Lower lobe of right lung (tissue), 2 donors: ENCODE measurements around the gene FAM78B. TPM values are rescaled to one million over a fixed set of nuclear protein-coding genes. Genes with fewer than 3 reads are reported as not detected.

Source experiments
- ATAC-seq, 2 donors: fragments of 200-7000 bp; cut with Tn5 transposase; one replicate each; pipeline ENCODE4 v1.9.1; 2020 to 2022; ENCODE audit warnings: mild to moderate bottlenecking in 2 of 2, moderate library complexity in 2 of 2
- DNase-seq: peaks from one replicate; pipeline ENCODE4 v3.0.0-alpha.2; 2020
- H3K27ac ChIP-seq: fragments of 200-600 bp; one replicate; pipeline ENCODE4 v1.8.0; 2022
- H3K27me3 ChIP-seq: fragments of 200-600 bp; one replicate; pipeline ENCODE4 v1.8.0; 2022; ENCODE audit warnings: low read depth
- H3K36me3 ChIP-seq: fragments of 200-600 bp; one replicate; pipeline ENCODE4 v1.8.0; 2022; ENCODE audit warnings: mild to moderate bottlenecking
- H3K4me1 ChIP-seq: fragments of 200-600 bp; one replicate; pipeline ENCODE4 v1.8.0; 2022
- H3K4me3 ChIP-seq: fragments of 200-600 bp; one replicate; pipeline ENCODE4 v1.8.0; 2022; ENCODE audit warnings: mild to moderate bottlenecking
- H3K9me3 ChIP-seq: fragments of 200-600 bp; one replicate; pipeline ENCODE4 v1.8.0; 2022
- CTCF ChIP-seq: fragments of 200-600 bp; IDR thresholded peaks from one replicate; pipeline ENCODE4 v1.8.0; 2022; ENCODE audit warnings: antibody characterized with exemption, mild to moderate bottlenecking
- intact Hi-C: fragments of 100-400 bp; cut with DNase I; formaldehyde crosslinking; loops from one replicate; pipeline ENCODE4 v1.11.0; 2022
- total RNA-seq: library from RNA; stranded (reverse); fragmentation: NEBNext Ultra II Directional; extraction: Animal tissue kit (Norgen Biotek cat#: 25700); gene quantifications from one replicate; pipeline ENCODE4 v1.2.1, GENCODE V29; 2021
- donor health status: DM: no; HTN: yes; CAD: no; lungs with severe emphysema.

Gene FAM78B
- total RNA-seq, 1 donor from 2014 or later, result 0.95 TPM

- Histone ChIP-seq H3K4me1 (peaks cover 12% of the 10 kb centered on the region), H3K27me3 (peaks cover 3% of the 10 kb centered on the region), H3K4me3 (no peak overlapping the region), H3K9me3 (no peaks in the 10 kb centered on the region), H3K36me3 (no peaks in the 10 kb centered on the region), H3K27ac (no peak overlapping the region)
- TF ChIP-seq CTCF, result no peak
- intact Hi-C loops, result no loop called here
- no peak for ATAC-seq
- no peak for DNase-seq
Observed at GRCh38 chr1:166170726-166171125, 3.9 kb upstream of the FAM78B start.

GRCh38 chr1:166170075-166170474, 3.3 kb upstream of the FAM78B start:
- no peak for DNase-seq
- Histone ChIP-seq H3K4me1 (peaks cover 19% of the 10 kb centered on the region), H3K4me3 (no peak overlapping the region), H3K27me3 (peaks cover 9% of the 10 kb centered on the region), H3K36me3 (no peaks in the 10 kb centered on the region), H3K27ac (no peak overlapping the region), H3K9me3 (no peaks in the 10 kb centered on the region)
- no peak for ATAC-seq
- intact Hi-C loops, result no loop called here
- TF ChIP-seq CTCF, result no peak

GRCh38 chr1:166169182-166169581, 2.4 kb upstream of the FAM78B start:
- ATAC-seq, result no peak
- no peak for DNase-seq
- intact Hi-C loops, result no loop called here
- H3K36me3 ChIP-seq, result no peaks in the 10 kb centered on the region
- peaks cover 24% of the 10 kb centered on the region for H3K4me1 ChIP-seq
- H3K9me3 ChIP-seq, result no peaks in the 10 kb centered on the region
- H3K27me3 ChIP-seq, result peaks cover 14% of the 10 kb centered on the region
- no peak overlapping the region for H3K4me3 ChIP-seq
- no peak for TF ChIP-seq CTCF
- H3K27ac ChIP-seq, result no peak overlapping the region

GRCh38 chr1:166167572-166167925, 748 bp upstream of the FAM78B start:
- peaks cover 14% of the 10 kb centered on the region for H3K27me3 ChIP-seq
- TF ChIP-seq CTCF, result no peak

GRCh38 chr1:166166329-166166697, 488 bp downstream of the FAM78B start:
- DNase-seq (no peak), ATAC-seq (no peak)
- Histone ChIP-seq H3K4me3 (peak overlapping the region; percentile 65), H3K4me1 (peaks cover 24% of the 10 kb centered on the region), H3K36me3 (no peaks in the 10 kb centered on the region), H3K27ac (no peak overlapping the region), H3K27me3 (peaks cover 14% of the 10 kb centered on the region), H3K9me3 (no peaks in the 10 kb centered on the region)
- TF ChIP-seq CTCF, result no peak
- intact Hi-C loops, result no loop called here

More at GRCh38 chr1:166167572-166167925, 748 bp upstream of the FAM78B start:
- Histone ChIP-seq H3K4me3 (peak overlapping the region; percentile 65), H3K4me1 (peaks cover 24% of the 10 kb centered on the region), H3K36me3 (no peaks in the 10 kb centered on the region), H3K27ac (no peak overlapping the region), H3K9me3 (no peaks in the 10 kb centered on the region)
- no peak for DNase-seq
- intact Hi-C loops, result no loop called here
- ATAC-seq, result no peak
